Sigmoid colon (tissue), 7 donors: ENCODE results near the gene GUCA1A. TPM values are rescaled to one million over a fixed set of nuclear protein-coding genes. Genes with fewer than 3 reads are reported as not detected.

Source experiments
- DNase-seq: peaks from one replicate; pipeline ENCODE4 v3.0.0-alpha.2; 2019
- H3K27ac ChIP-seq, 4 donors: fragments of 200-600 bp; sonication (generic); one replicate each; pipeline ENCODE4 v1.5.1; 2016 to 2019; ENCODE audit warnings: mild to moderate bottlenecking in 1 of 4
- H3K27me3 ChIP-seq, 3 donors: fragments of 200-600 bp; sonication (generic); one replicate each; pipeline ENCODE4 v1.5.1; 2019; ENCODE audit warnings: mild to moderate bottlenecking in 1 of 3
- H3K36me3 ChIP-seq, 4 donors: fragments of 200-600 bp; sonication (generic); one replicate each; pipeline ENCODE4 v1.5.1; 2016 to 2019
- H3K4me1 ChIP-seq, 4 donors: fragments of 200-600 bp; sonication (generic); one replicate each; pipeline ENCODE4 v1.5.1; 2017 to 2019
- H3K4me3 ChIP-seq, 4 donors: fragments of 200-600 bp; sonication (generic); one replicate each; pipeline ENCODE4 v1.5.1; 2017 to 2019; ENCODE audit warnings: mild to moderate bottlenecking in 2 of 4, moderate library complexity in 1 of 4
- H3K9me3 ChIP-seq, 4 donors: fragments of 200-600 bp in 3 of 4; sonication (generic) in 3 of 4; one replicate each; pipeline versions ENCODE4 v1.5.1 to v1.6.1; 2013 to 2019
- EP300 ChIP-seq, 4 donors: sonication (generic); formaldehyde crosslinking; IDR thresholded peaks; one replicate each; pipeline ENCODE4 v1.6.1; 2017; ENCODE audit warnings: antibody characterized with exemption in 4 of 4
- POLR2A ChIP-seq, 2 donors: fragments of 450-650 bp; IDR thresholded peaks; one replicate each; pipeline ENCODE4 v1.6.1; 2016; ENCODE audit warnings: antibody characterized with exemption in 2 of 2, mild to moderate bottlenecking in 2 of 2, moderate library complexity in 2 of 2
- POLR2AphosphoS5 ChIP-seq, 4 donors: sonication (generic); formaldehyde crosslinking; IDR thresholded peaks; one replicate each; pipeline ENCODE4 v1.6.1; 2017; ENCODE audit warnings: antibody characterized with exemption in 4 of 4
- WGBS, 2 donors: extraction: QIAGEN DNeasy Blood & Tissue Kit; methylation state at CpG; one replicate each; pipeline ENCODE4 v1.1.7; 2013; 5-methylcytosine and 5-hydroxymethylcytosine counted together
- intact Hi-C: fragments of 100-400 bp; cut with DNase I; formaldehyde crosslinking; loops from one replicate; pipeline ENCODE4 v1.15.1; 2023
- polyA plus RNA-seq, 3 donors: library from polyadenylated mRNA; stranded (reverse); fragments of 200-250 nt; gene quantifications; one replicate each; pipeline ENCODE4 v1.2.3, GENCODE V29; 2013
- total RNA-seq, 4 donors: library from RNA; depleted of rRNA; stranded (reverse); fragments of >200 nt; gene quantifications; one replicate each; pipeline ENCODE4 v1.1.0, GENCODE V29; 2016
- TF ChIP-seq, protein P1 (sequence below), 4 experiments: fragments of 450-650 bp in 3 of 4; fragments of 200-600 bp in 1 of 4; IDR thresholded peaks; one replicate each; pipeline ENCODE4 v1.5.1; 2016 to 2019; ENCODE audit warnings: antibody characterized with exemption in 4 of 4, mild to moderate bottlenecking in 3 of 4, moderate library complexity in 2 of 4
- donor health status: healthy with polysubstance abuse.
- donor health status: Bipolar disorder and iron deficiency.
- donor health status: healthy.

Gene GUCA1A
- total and polyA plus RNA-seq, 7 donors = 0.15 to 0.36 TPM; not detected in 5

DNA sequence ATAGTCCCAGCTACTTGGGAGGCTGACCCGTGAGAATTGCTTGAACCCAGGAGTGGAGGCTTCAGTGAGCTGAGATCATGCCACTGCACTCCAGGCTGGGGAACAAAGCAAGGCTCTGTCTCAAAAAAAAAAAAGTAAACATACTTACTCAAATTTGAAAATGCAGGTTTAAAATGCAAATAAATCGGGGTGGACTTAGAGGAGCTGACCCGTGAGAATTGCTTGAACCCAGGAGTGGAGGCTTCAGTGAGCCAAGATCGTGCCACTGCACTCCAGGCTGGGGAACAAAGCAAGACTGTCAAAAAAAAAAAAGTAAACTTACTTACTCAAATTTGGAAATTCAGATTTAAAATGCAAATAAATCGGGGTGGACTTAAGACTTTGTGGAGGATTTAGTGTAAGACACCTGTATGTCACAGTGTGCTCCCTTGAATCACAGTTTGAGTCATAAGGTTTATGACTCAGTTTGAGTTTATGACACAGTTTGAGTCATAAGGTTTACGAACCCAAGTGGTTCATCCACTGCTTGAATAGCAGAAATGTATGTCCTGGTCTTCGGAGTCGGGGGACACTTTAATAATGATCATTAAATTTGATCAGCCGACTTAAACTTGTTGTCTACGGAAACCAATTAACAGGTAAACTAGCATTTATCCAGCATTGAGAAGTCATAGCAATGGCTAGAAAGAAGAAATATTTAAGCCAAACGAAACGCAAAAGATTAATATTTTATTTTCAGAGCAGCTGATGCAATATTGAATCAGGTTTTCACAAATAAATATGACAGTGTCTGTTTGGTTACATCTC, 51.3 kb downstream of the GUCA1A start:
- TF ChIP-seq POLR2AphosphoS5 (IDR thresholded peaks at IDR 0.05) (no peak), EP300 (IDR thresholded peaks at IDR 0.05) (no peak), POLR2A (IDR thresholded peaks at IDR 0.05) (no peak)
- TF ChIP-seq, protein P1, sequence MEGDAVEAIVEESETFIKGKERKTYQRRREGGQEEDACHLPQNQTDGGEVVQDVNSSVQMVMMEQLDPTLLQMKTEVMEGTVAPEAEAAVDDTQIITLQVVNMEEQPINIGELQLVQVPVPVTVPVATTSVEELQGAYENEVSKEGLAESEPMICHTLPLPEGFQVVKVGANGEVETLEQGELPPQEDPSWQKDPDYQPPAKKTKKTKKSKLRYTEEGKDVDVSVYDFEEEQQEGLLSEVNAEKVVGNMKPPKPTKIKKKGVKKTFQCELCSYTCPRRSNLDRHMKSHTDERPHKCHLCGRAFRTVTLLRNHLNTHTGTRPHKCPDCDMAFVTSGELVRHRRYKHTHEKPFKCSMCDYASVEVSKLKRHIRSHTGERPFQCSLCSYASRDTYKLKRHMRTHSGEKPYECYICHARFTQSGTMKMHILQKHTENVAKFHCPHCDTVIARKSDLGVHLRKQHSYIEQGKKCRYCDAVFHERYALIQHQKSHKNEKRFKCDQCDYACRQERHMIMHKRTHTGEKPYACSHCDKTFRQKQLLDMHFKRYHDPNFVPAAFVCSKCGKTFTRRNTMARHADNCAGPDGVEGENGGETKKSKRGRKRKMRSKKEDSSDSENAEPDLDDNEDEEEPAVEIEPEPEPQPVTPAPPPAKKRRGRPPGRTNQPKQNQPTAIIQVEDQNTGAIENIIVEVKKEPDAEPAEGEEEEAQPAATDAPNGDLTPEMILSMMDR (IDR thresholded peaks at IDR 0.05) = no peak
- 17 to 63% methylated on average over 12 of the region's 12 CpGs for WGBS, 2 donors

DNA sequence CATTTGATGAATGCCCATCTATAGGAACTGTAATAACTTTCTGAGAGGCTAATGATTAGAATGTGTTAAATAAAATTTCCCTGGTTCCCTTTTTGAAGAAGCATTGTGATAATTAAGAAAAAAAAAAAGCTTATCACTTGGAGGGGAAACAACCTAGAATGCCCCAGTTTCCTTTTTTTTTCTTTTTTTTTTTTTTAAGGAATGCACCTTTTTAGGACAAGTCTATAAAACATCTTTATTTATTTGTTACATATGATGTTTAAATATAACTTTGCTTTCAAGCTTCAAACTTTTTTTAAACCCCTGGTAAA, 51.8 kb downstream of the GUCA1A start:
- Histone ChIP-seq H3K27ac (no peak overlapping the region), H3K9me3 (no peaks in the 10 kb centered on the region), H3K27me3 (no peaks in the 10 kb centered on the region), H3K36me3 (peaks cover 0 to 21% (median 0%) of the 10 kb centered on the region in 4 donors), H3K4me3 (no peak overlapping the region), H3K4me1 (no peaks in the 10 kb centered on the region)
- DNase-seq = no peak
- TF ChIP-seq POLR2A (IDR thresholded peaks at IDR 0.05) = no peak
- TF ChIP-seq, protein P1 (IDR thresholded peaks at IDR 0.05) = no peak
- TF ChIP-seq EP300 (IDR thresholded peaks at IDR 0.05) = no peak
- no peak for TF ChIP-seq POLR2AphosphoS5 (IDR thresholded peaks at IDR 0.05)
- intact Hi-C loops = no loop called here

More for the DNA sequence above, 51.3 kb downstream of the GUCA1A start:
- intact Hi-C loops = no loop called here
- Histone ChIP-seq H3K27ac (no peak overlapping the region), H3K36me3 (peaks cover 0 to 21% (median 0%) of the 10 kb centered on the region in 4 donors), H3K27me3 (no peaks in the 10 kb centered on the region), H3K9me3 (no peaks in the 10 kb centered on the region), H3K4me1 (no peaks in the 10 kb centered on the region), H3K4me3 (no peak overlapping the region)
- no peak for DNase-seq

DNA sequence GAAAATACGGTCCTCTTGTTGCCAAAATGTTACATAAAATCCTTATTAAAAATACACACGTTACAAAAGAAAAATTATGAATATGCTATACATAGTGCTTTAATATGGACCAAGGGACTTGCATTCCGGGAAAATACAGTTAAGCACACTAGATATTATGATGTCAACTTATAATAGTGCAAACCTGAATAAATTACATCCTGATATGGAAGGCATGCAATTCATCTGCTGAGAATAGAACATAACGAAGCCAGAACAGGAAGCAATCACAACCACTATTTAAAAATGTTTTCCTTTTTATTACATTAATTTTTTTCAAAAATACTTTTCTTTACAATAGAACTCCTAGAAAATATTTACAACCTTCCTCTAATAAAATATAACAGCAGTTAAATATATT, 52.3 kb downstream of the GUCA1A start:
- Histone ChIP-seq H3K9me3 (no peaks in the 10 kb centered on the region), H3K4me1 (no peaks in the 10 kb centered on the region), H3K36me3 (peaks cover 0 to 21% (median 0%) of the 10 kb centered on the region in 4 donors), H3K27me3 (no peaks in the 10 kb centered on the region), H3K4me3 (no peak overlapping the region), H3K27ac (no peak overlapping the region)
- 57 to 70% methylated on average over 4 of the region's 4 CpGs for WGBS, 2 donors
- TF ChIP-seq, protein P1 (IDR thresholded peaks at IDR 0.05) = no peak
- TF ChIP-seq POLR2A (IDR thresholded peaks at IDR 0.05) (no peak), POLR2AphosphoS5 (IDR thresholded peaks at IDR 0.05) (no peak), EP300 (IDR thresholded peaks at IDR 0.05) (no peak)
- intact Hi-C loops = no loop called here
- no peak for DNase-seq

DNA sequence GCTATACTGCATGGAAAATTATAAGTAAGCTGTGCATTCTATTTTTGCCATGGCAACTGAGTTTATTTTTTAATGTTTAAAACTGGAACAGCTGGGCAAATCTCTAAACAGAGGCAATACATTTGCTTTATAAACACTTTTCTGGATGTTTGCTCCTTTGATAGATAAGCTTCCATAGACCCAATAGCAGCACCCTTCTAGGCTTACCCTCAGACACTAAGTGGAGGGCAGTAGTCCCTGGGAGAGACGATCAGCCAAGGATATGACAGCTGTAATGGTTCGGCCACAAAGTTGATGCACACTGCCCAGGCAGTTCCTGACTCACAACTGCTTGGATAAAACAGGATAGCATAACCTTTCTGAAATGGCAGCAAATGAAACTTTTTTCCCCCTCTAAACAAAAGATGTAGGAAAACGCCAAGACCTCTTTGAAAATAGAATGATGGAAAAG, 53.0 kb downstream of the GUCA1A start:
- H3K4me1 ChIP-seq = no peaks in the 10 kb centered on the region
- WGBS, 2 donors = 20 to 61% methylated on average over 3 of the region's 3 CpGs
- no peak for TF ChIP-seq POLR2AphosphoS5 (IDR thresholded peaks at IDR 0.05)
- TF ChIP-seq, protein P1 (IDR thresholded peaks at IDR 0.05) = no peak
- no peak for TF ChIP-seq POLR2A (IDR thresholded peaks at IDR 0.05)
- no peak for TF ChIP-seq EP300 (IDR thresholded peaks at IDR 0.05)
- no peaks in the 10 kb centered on the region for H3K9me3 ChIP-seq
- peaks cover 0 to 28% (median 0%) of the 10 kb centered on the region in 4 donors for H3K36me3 ChIP-seq
- peak overlapping the region in 2 of 4 donors; percentile 20 to 25 for H3K27ac ChIP-seq
- DNase-seq = no peak
- no peak overlapping the region for H3K4me3 ChIP-seq
- H3K27me3 ChIP-seq = no peaks in the 10 kb centered on the region
- intact Hi-C loops = no loop called here
